ENCODE data around the gene C10orf143. TPM values are rescaled to one million over a fixed set of nuclear protein-coding genes. Genes with fewer than 3 reads are reported as not detected.

Gene C10orf143
- total and polyA plus RNA-seq, 8 donors: 0.29 to 11.6 (median 3.4) TPM; not detected in 2

DNA sequence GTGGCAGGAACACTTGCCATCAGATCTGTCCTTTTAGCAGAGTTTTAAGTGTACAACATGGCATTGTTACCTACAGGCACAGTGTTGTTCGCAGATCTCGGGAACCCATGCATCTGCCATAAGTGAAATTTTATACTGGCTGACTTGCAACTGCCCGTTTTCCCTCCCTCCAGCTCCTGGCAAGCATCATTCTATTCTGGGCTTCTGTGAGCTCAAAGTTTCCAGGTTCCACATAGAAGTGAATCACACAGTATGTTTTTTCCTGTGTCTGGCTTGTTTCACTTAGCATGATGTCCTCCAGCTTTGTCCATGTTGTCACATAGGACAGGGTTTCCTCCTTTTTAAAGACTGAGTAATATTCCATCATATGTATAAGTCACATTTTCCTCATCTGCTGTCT lies 56.6 kb downstream of the C10orf143 start:
- Histone ChIP-seq H3K4me3 (no peak overlapping the region), H3K9me3 (peaks cover 0 to 12% (median 5%) of the 10 kb centered on the region in 4 donors), H3K27ac (no peak overlapping the region), H3K4me1 (no peaks in the 10 kb centered on the region), H3K36me3 (no peaks in the 10 kb centered on the region), H3K27me3 (peaks cover 0 to 10% (median 0%) of the 10 kb centered on the region in 3 donors)
- no peak for TF ChIP-seq EP300 (IDR thresholded peaks at IDR 0.05)
- no peak for TF ChIP-seq POLR2AphosphoS5 (IDR thresholded peaks at IDR 0.05)
- no peak for TF ChIP-seq CTCF (IDR thresholded peaks at IDR 0.05)
- no peak for TF ChIP-seq POLR2A (IDR thresholded peaks at IDR 0.05)
- DNase-seq: no peak
- whole genome bisulfite sequencing, 5 donors: 88 to 97% (median 92%) methylated on average over 3 of the region's 3 CpGs
- intact Hi-C loops (cut with DNase I; ENCODE audit: low total_unique reads): no loop called here

DNA sequence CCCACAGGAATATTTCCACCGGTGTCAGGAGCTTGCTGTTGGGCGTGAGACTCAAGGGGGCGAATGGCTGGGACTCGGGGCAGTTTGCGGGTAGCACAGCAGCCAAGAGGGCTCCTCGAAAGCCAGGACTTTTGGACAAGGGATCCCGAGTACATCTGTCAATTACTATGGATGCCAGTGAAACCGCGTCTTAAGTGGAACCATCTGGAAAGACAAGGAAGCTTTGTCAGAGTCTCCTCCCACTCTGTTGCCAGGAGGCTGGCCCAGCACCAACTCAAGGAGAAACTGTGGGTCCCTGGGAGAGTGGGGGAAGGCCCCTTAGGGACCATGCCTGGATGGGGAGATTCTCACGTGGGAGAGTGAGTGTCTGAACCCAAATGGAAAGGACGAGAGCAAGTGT lies 57.1 kb downstream of the C10orf143 start:
- WGBS, 5 donors: 83 to 95% (median 84%) methylated on average over 11 of the region's 11 CpGs
- peaks cover 0 to 12% (median 5%) of the 10 kb centered on the region in 4 donors for H3K9me3 ChIP-seq
- DNase-seq: no peak
- no peak overlapping the region for H3K4me3 ChIP-seq
- peaks cover 0 to 13% (median 0%) of the 10 kb centered on the region in 3 donors for H3K27me3 ChIP-seq
- H3K36me3 ChIP-seq: no peaks in the 10 kb centered on the region
- intact Hi-C loops (cut with DNase I; ENCODE audit: low total_unique reads): no loop called here
- TF ChIP-seq POLR2A (IDR thresholded peaks at IDR 0.05) (no peak), CTCF (IDR thresholded peaks at IDR 0.05) (no peak), POLR2AphosphoS5 (IDR thresholded peaks at IDR 0.05) (no peak)
- H3K4me1 ChIP-seq: no peaks in the 10 kb centered on the region
- H3K27ac ChIP-seq: no peak overlapping the region

DNA sequence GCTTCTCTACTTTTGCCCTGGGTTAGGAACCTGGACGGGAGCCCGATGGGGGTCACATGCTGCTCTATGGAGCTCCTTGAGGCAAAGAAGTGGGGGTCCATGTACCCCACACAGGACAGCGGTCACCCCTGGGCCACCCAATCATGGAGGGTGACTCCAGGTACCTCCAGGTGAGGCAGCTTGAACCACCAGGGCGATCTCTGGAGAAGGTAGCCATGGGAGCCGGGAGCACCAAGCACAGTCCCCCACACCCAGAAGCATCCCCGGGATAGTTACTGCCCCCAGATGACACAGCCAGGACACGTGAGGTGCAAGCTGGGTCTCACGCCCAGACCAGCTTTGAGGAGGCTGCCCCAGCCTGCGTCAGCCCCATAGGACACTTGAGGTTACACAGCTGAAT lies 58.4 kb downstream of the C10orf143 start:
- intact Hi-C loops (cut with DNase I; ENCODE audit: low total_unique reads): no loop called here
- TF ChIP-seq POLR2A (IDR thresholded peaks at IDR 0.05): no peak
- no peak for TF ChIP-seq CTCF (IDR thresholded peaks at IDR 0.05)
- TF ChIP-seq POLR2AphosphoS5 (IDR thresholded peaks at IDR 0.05): no peak
- no peak for TF ChIP-seq EP300 (IDR thresholded peaks at IDR 0.05)

DNA sequence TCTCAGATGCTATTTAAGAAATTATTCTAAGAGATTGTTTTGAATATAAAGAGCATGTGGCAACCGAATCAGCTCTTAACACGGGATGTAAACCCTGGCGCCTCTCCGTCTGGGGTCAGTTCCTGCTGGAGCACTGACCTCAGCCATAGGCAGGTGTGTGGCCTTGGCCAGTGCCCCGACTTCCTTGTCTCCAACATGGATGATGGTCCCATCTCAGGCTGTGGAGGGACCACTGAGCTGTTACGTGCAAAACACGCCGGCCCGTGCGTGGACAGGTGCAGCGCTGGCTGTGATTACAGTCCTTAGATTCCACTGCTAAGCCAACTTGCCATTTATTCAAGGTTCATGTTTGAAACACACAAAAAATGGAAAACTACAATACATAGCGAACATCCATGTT lies 59.9 kb downstream of the C10orf143 start:
- intact Hi-C loops (cut with DNase I; ENCODE audit: low total_unique reads): no loop called here
- Histone ChIP-seq H3K36me3 (no peaks in the 10 kb centered on the region), H3K4me1 (no peaks in the 10 kb centered on the region), H3K4me3 (no peak overlapping the region), H3K27me3 (peaks cover 0 to 36% (median 0%) of the 10 kb centered on the region in 3 donors), H3K27ac (no peak overlapping the region), H3K9me3 (peaks cover 0 to 9% (median 3%) of the 10 kb centered on the region in 4 donors)
- WGBS, 5 donors: 80 to 89% (median 86%) methylated on average over 9 to 12 of the region's 12 CpGs
- TF ChIP-seq POLR2AphosphoS5 (IDR thresholded peaks at IDR 0.05) (no peak), EP300 (IDR thresholded peaks at IDR 0.05) (no peak), CTCF (IDR thresholded peaks at IDR 0.05) (no peak), POLR2A (IDR thresholded peaks at IDR 0.05) (no peak)
- no peak for DNase-seq

More for the DNA sequence above, 58.4 kb downstream of the C10orf143 start:
- DNase-seq: no peak
- no peak overlapping the region for H3K27ac ChIP-seq
- H3K4me1 ChIP-seq: no peaks in the 10 kb centered on the region
- peaks cover 0 to 22% (median 0%) of the 10 kb centered on the region in 3 donors for H3K27me3 ChIP-seq
- H3K36me3 ChIP-seq: no peaks in the 10 kb centered on the region
- H3K9me3 ChIP-seq: peaks cover 0 to 12% (median 5%) of the 10 kb centered on the region in 4 donors
- 82 to 91% (median 89%) methylated on average over 3 to 9 of the region's 9 CpGs for WGBS, 5 donors
- no peak overlapping the region for H3K4me3 ChIP-seq

All from stomach (tissue), 9 donors.